Fibroblast of the conjunctiva (primary cell): ENCODE measurements around the gene GUCA2B.

Experiments used
- DNase-seq: peaks from one replicate; pipeline ENCODE4 v3.0.0-alpha.2; 2010; ENCODE audit warnings: low read depth

The GUCA2B gene

DNA sequence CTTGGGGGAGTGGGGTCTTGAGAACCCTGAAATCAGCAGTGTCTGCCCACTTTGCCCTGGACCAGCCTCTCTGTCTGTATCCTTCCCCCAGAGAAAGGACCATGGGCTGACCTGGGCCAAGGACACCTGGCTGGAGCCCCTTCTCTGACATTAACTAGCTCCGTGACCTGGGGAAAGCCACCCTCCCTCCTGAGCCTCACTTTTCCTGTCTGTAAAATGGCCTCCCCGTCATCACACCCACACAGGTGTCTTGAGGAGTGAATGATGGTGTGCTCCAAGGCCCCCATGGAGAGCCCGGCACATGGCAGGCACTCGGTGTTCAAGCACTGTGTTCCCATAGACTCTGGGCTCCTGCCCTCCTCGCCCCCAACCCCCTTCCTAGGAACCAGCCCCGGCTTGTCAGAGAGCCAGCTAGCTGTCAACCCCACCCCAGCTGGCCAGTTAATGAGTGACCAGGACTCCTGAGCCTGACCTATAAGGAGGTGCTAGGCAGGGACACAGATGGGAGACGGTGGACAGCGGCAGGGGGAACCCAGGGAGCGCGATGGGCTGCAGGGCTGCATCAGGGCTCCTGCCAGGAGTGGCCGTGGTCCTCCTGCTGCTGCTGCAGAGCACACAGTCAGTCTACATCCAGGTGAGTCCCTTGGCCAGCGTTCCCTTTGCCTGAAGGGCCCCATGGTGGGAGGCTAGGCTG lies at the start of gene GUCA2B:
GUCA2B (plus strand) TSS at position 504 of the 694 bp plus-strand sequence; CDS start at position 545, 41 bp downstream.
- DNase-seq: no peak

DNA sequence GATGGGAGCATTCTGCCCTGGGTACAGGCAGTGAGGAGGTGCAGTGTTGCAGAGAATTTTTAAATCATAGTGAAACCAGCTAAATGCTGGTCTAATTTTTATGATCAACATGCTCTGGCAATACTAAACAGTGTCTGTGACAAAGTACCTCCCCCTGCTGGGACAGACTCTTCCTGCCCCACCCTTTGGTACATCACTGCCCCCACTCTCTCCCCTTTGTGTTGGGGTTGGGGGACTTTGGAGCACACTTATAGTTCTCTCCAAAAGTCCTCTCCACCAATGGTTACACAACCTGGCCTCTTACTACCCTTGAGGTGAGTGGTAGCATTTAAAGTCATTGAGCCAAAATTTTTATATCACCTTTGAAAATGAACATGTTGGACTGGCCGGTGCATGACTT lies 48.2 kb upstream of the GUCA2B start:
- no peak for DNase-seq

DNA sequence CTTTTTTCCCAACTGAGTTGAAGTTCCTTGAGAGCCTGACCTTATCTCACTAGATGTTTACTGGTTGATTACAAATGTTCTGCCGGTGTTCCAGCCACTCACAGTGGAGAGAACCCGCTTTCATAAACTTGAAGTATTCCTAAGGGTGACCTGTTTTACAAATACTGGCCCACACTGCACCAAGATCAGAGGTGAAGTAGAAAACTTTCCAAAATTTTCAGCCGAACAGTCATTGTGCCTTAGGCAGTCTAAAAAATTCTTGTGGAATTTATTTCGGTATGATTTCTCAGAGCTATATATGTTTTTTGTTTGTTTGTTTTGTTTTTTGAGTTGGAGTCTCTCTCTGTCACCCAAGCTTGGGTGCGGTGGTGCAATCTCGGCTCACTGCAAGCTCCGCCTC lies 44.9 kb upstream of the GUCA2B start:
- no peak for DNase-seq

DNA sequence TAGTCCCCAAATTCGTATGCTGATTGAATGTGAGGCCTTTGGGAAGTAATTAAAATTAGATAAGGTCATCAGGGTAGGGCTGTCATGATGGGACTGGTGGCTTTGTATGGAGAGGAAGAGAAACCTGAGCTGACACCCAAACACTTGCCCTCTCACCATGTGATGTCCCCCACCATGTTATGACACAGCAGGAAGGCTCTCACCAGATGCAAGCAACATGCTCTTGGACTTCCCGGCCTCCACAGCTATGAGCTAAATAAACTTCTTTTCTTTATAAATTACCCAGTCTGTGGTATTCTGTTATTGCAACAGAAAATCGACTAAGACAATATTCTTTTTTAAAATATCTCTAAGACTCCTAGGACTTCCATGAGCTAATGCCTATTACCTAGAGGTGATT lies 43.6 kb upstream of the GUCA2B start:
- no peak for DNase-seq

DNA sequence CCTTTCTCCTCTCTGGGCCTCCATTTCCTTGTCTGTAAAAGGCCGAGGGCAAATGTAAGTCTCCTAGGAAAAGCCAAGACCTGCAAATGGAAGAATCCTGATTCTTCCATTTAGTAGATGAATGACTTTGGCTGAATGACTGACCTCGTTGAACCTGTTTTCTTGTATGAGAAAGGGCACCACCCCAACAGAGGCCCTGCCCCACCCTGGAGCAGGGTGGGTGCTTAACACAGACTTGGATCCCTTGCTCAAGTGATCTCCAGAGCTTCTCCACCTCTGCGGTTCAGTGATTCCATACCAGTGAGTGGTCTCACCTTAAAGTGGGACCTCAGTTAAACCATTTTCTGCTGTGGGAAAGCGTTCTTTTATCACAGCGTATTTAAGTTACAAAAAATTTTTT lies 39.0 kb upstream of the GUCA2B start:
- DNase-seq: no peak

DNA sequence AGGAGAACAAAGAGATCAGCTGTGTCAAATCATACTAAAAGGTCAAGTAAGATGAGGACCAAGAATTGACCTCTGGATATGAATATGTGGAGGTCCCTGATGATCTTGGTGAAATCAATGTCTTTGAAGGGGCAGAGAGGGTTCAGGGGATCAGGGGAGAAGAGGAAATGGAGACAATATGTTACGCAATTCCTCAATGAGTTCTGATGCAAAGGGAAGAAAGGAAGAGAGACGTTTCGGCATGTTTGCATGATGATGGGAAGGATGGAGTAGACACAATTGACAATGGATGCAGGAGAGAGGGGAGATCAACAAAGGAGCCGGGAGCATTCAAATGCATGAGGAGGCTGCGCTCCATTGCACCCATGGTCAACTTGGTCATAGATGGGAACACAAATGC lies 36.0 kb upstream of the GUCA2B start:
- DNase-seq: no peak

DNA sequence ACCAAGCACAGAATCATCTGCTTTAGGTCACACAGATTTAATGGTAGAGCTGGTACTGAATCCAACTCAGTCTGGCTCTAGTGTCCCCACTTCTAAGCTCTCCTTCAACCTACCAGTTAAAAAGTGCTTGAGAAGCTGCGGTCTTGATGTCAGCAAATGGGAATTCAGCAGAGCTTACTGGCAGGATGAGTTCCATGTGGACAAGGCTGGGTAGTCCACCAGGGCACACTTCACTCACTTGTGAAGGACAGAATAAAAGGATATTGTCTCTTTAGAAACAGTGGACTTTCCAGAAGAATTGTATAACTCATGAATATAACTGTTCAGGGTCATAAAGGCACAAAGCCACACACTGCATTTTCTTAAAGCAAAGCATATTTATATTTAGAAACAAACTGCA lies 35.1 kb upstream of the GUCA2B start:
- no peak for DNase-seq

DNA sequence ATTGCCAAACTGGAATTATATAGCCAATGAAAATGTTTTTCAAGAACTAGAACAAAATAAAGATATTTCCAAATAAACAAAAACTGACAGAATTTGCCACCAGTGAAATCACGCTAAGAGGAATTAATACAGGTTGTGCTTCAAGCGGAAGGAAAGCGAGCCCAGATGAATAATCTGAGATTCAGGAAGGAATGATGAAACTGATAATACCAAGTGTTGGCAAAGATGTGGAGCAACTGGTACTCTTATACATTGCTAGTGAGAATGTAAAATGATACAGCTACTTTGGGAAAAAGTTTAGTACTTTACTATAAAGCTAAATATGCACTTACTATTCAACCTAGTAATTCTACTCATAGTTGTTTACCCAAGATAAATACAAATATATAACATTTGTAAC lies 30.8 kb upstream of the GUCA2B start:
- DNase-seq: no peak

DNA sequence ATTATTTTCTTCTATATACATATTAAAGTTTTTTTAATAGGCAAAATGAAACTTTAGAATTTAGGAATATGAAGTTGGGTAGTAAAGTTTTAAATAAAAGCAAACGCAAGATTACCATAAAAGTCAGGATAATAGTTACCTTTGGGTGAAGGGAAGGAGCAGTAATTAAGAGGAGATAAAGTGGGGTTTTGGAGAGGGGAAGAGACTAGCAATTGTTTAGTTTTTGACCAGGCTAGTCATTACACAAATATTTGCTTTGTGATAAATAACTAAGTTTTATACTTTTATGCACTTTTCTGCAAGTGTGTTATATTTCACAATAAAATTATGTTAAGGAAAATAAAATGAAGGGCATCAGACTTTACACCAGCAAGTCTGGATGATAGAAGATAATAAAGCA lies 27.7 kb upstream of the GUCA2B start:
- no peak for DNase-seq

DNA sequence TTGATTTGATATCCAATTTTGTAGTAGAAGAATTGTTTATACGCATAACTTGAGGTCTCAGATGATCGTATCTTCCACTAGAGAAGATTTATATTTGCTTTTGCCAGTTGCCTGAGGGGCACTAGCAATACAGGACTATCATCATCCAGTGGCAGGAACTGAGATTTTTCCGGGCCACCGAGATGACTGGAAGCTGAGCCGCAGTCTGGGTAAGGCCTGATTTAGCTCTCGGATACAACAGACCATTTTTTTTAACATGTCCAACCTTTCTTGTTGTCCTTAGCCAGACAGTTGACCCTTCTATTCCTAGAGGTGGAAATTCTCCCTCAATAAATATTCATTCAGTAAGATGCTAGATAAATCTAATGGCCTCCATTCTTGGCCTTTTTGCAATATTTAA lies 25.4 kb upstream of the GUCA2B start:
- DNase-seq: no peak

DNA sequence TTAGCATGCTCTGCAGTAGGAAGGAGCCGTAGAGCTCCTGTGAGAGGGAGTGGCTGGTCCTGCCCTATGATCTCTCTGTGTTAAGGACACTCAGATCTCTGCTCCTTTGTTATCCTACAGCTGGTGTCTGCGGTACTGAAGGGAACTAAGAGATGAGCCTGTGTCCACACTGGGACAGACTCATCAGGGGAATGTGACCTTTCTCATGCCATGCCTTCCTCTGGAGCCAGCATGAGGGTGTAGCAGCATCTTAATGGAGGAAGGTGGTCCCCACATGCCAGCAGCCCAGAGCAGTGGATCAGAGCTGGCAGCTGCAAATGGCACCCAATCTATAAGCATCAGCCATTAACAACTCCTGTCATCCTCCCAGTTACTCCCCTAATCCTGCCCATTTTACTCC lies 24.7 kb upstream of the GUCA2B start:
- no peak for DNase-seq

DNA sequence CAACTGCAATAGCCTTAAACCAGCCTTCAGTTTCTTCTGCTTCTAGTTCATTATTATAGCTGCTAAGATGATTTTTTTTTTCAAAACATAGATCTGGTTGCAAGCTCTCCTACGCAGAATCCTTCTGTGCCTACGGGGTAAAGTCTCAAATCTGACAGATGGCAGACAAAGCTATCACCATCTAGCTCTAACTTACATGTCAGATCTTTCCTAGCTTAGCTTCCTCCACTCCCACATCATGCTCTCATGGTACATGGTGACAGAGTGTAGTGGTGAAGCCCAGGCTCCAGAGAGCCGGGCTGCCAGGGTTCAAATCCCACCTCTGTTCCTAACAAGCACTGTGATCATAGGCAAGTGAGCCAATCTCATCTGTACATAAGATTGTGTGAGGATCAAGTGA lies 24.2 kb upstream of the GUCA2B start:
- no peak for DNase-seq

DNA sequence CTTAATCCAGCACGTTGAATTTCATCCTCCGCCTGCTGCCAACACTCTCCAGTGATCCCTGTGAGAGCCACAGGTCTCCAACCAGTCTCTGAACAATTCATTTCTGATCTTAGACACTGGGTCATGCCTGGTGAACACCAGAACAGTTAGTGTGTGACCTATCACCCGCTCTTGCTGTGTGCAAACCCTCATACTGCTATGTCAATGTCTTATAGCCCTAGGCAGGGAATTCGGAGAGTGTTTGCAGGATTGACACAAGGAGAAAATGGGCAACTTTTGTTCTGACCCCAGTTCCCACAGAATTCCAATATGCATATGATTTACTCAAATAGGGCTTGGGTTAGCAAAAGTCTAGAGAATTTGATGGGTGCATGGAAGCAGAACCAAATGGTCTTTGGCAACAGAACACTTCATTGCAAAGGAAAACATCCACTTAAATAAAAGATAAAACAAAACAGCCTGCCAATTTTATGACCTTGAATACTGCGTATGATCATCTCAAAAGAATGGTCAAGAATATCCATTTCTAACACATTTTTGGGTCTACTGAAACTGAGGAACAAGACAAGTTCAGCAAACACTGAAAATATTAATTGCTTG lies 23.0 kb upstream of the GUCA2B start:
- no peak for DNase-seq

DNA sequence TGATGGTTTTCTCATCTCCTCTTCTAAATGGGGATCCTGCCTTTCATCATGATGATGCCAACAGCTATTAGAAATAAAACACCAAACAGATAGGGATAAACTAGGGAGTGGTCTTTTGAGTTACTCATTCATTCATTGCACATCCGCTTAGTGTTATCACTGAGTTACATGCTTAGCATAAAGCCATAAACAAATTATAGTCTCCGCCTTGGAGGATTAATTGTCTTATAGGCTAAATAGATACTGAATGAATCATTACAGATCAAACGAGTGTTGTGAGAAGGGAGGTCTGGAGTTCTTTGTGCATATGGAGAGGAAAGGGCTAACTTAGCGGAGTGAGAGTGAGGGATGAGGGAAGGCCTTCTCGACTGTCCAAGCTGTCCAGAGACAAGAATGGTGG lies 19.8 kb upstream of the GUCA2B start:
- DNase-seq: no peak

DNA sequence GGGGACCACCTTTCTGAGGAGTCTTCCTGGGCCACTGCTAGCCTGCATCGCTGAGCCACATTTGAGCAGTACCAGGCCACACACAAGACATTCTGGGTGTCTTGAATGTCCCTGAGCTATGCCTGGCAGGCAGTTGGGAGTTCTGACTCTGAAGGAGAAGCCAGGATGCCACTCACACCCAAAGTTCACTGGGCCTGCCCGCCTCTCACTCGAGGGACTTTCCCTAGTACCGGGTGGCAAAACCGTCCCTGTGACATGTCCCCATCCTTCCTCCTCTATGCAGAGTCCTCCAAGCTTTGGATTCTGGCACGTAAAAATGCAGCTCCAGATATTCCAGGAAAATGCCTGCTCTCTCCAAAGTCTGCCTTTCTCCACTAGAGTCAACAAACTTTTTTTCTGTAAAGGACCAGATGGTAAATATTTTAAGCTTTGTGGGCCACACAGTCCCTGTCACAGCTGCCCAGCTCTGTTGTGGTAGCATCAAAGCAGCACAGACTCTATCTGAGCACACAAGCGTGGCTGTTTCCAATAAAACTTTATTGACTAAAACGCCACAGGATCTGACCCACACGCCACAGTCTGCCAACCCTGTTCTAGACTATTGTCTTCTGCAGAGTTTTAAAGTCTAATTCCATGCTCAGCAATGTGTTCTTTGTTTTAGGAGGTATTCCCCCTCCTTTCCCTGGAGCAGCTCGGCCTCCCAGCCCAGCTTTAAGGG lies 19.2 kb upstream of the GUCA2B start:
- DNase-seq: no peak

DNA sequence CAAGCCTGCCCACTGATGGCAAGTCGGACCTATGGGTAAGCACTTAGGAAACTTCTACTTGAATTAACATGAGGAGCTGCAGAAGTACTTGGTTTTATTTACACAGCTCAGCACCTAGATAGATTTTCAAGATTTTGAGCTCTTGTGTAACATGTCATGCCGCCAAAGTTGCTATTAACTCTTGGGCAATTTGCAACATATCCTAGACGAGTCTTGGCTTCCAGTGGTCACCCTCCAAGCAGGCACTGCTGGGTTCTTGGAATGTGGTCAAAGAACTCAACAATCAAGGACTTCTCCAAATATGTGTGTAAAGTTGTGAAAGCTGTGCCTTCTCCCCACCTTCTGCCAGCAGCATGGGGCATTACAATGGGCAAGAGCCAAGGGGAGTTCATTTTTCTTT lies 17.8 kb upstream of the GUCA2B start:
- DNase-seq: no peak

DNA sequence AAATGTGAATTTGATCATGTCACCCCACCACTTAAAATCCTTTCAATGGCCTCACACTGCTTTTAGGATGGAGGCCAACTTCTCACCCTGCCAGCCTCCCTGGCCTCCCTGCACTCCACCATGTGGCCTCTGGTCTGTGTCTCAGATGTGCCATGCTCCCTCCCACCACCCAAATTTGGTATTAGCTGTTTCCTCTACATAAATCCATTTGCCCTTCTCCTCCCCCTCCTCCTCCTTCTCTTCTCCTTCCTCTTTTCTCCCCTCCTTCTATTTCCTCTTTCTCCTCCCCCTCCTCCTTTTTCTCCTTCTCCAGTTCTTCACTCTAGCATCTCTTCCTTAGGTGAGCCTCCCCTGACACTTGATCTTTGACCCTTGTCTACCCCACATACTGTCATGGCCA lies 16.7 kb upstream of the GUCA2B start:
- DNase-seq: no peak

DNA sequence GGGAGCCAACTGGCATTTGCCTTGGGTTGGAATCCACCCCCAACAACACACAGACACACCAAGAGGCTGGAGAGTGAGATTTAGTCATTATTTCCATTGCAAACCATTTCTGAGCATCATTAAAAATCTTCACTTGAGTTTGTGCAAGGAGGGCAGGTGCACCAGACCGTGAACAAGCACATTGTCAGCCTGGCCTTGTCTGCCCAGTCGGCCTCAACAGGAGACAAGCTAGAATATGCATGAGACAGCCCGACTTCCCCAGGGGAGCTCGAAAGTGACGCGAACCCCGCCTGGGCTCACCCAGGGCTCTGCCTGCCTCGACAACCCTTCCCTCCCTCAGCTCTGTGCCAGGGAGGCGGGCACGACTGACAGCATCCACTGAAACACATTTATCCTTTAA lies 15.4 kb upstream of the GUCA2B start:
- no peak for DNase-seq

DNA sequence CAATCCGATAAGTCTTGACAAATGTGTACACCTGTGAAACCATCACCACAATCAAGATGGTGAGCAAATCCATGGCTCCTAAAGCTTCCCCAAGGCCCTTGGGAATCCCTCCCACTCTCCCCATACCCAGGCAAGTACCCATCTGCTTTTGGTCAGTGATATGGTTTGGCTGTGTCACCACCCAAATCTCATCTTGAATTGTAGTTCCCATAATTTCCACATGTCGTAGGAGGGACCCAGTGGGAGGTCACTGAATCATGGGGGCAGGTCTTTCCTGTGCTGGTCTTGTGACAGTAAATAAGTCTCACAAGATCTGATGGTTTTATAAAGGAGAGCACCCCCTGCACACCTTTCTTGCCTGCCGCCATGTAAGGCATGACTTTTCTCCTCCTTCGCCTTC lies 14.6 kb upstream of the GUCA2B start:
- DNase-seq: no peak

DNA sequence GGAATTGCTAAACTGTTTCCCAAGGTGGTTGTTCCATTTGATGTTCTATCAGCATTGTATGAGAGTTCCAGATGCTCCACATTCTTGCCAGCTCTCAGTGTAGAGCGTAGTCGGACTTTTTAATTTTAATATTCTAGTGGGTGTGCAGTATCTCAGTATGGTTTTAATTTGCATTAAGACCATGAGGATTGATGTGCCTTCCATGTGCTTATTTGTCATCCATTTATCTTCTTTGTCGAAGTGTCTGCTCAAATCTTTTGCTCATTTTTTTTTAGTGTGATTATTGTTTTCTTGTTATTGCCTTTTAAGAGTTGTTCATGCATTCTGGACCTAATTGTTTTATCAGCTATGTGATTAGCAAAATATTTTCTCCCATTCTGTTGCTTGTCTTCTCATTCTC lies 13.8 kb upstream of the GUCA2B start:
- DNase-seq: no peak

DNA sequence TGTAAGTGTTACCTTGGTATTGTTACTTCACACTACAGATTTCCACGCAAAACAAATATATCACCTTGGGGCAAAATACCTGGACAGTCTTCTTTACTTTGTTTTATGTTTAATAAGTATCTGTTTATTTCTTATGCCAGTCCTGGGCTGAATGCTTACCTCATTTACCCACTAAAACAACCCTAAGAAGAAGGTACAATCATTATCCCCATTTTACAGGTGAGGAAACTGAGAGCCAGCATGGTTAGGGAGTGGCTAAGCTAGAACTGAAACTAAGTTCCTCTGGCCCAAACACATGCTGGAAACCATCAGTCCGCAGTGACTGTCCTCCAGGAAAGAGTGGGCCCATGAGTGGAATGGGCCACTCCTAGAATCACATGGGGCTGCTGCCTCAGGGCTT lies 13.0 kb upstream of the GUCA2B start:
- DNase-seq: no peak

DNA sequence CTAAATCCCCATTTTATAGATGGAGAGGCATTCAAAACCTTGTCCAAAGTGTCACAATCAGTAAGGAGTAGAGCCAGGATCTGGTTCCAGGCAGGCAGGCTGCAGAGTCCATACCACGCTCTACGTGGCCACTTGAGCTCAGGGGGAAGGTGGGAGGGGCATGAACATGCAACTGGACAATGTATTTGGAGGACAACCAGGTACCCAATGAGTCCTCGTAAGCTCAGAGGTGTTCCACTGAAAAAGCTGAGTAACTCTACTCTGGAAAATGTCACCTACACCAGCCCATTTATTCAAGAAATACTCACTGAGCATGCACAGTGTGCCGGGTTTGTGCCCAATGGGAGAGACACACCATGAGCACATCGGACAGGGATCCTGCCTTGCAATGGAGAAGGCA lies 11.2 kb upstream of the GUCA2B start:
- no peak for DNase-seq

DNA sequence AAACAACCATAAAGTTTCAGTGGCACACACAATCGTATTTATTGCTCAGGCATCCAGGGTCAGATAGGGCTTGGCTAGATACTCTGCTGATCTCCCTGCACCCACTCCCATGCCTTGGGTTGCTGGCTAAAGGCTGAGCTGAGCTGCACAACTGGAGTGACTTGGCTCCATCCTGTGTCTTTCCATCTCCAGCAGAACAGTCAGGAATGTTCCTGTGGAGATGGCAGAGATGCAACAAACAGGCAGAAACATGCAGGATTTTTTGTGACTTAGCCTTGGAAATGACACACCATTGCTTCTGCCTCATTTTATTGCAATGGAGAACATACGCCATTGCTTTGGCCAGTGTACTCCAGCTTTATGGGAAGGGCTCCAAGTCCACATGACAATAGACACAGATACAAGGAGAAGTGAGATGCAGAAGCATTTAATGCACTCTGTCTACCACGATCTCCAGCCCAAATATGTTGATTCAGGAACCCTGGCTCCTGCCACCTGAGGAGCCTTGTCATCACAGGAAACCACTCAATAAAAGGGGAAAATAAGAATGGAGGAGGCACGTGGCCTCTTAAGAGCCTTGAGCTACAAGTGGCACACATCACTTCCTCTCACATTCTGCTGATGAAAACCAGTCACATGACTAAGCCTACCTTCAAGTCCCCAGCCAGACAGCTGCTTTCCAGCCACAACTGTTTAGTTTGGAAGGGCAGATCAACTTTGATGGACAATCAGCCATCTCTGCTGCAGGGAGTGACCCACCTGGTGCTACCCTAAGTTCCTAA lies 10.1 kb upstream of the GUCA2B start:
- no peak for DNase-seq
